ENCODE results near the gene NR3C2. TPM values are rescaled to one million over a fixed set of nuclear protein-coding genes. Genes with fewer than 3 reads are reported as not detected.

Gene NR3C2
- total and polyA plus RNA-seq, 10 of the 15 experiments (the other 5 are each of a cell fraction or from before 2014, with no cell fraction given) = 0.05 to 0.11 (median 0.08) TPM; not detected in 4

DNA sequence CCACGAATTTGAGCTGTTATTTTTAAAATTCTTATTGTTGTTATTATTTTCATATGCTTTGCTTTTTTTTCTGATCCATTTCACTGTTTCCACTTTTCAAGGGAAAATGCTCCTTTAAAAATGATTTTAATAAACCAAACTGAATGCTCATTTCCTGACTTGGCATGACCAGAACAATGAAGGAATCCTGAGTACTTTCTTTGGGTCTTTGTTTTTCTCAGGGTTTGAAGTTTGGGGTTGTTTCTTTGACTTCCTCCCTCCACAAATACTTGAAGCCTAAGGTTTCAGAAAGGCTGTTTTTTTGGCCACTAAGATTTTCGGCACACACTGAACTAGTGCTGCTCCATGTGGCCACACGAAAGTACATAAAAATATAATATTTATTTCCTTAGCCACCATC lies 171.0 kb downstream of the NR3C2 start:
- H3K27me3 ChIP-seq (replicated peaks in 1 of 2; ENCODE audit: control insufficient read depth in 2 of 2, insufficient read depth in 2 of 2, low read length in 1 of 2) = no peaks in the 10 kb centered on the region
- H3K9me3 ChIP-seq (replicated peaks; ENCODE audit: control insufficient read depth, insufficient read depth, low read length) = no peaks in the 10 kb centered on the region
- 34% methylated on average over 3 of the region's 3 CpGs for WGBS (ENCODE audit: insufficient coverage, insufficient replicate concordance, low lambda C conversion rate, missing lambda C conversion rate)
- in situ Hi-C loops (cut with MboI) (no loop called here), intact Hi-C loops (cut with micrococcal nuclease; ENCODE audit: unreplicated experiment) (no loop called here)
- POLR2A ChIA-PET = no interaction called here
- CTCF ChIA-PET = no interaction called here
- RAD21 ChIA-PET (ENCODE audit: unreplicated experiment) = no interaction called here
- H2AFZ ChIP-seq (ENCODE audit: control insufficient read depth, low read depth, low read length) = no peak overlapping the region
- H3K36me3 ChIP-seq (ENCODE audit: control insufficient read depth in 2 of 2, insufficient read depth in 2 of 2, low read length in 1 of 2) = no peaks in the 10 kb centered on the region
- no peaks in the 10 kb centered on the region for H3K4me1 ChIP-seq (ENCODE audit: control insufficient read depth, insufficient read depth, low read length)
- no peaks in the 10 kb centered on the region for H4K20me1 ChIP-seq (ENCODE audit: control insufficient read depth, insufficient read depth)
- no peak for ATAC-seq
- H3K79me2 ChIP-seq (ENCODE audit: control insufficient read depth, insufficient read depth, low read length) = no peaks in the 10 kb centered on the region
- BruUV-seq (replicated peaks) = no TSS peak
- TF ChIP-seq BMI1 (IDR thresholded peaks at IDR 0.05; ENCODE audit: borderline replicate concordance) (no peak), ESRRA (IDR thresholded peaks at IDR 0.05; ENCODE audit: low read length) (no peak), SP1 (IDR thresholded peaks at IDR 0.05; ENCODE audit: low read depth, low read length) (no peak), FOXK2 (IDR thresholded peaks at IDR 0.05) (no peak), RELA (IDR thresholded peaks at IDR 0.05; ENCODE audit: borderline replicate concordance, partially characterized antibody) (no peak), RFX5 (IDR thresholded peaks at IDR 0.05; ENCODE audit: low read depth, low read length) (no peak), ZNF207 (IDR thresholded peaks at IDR 0.05; ENCODE audit: borderline replicate concordance) (no peak), CBX5 (IDR thresholded peaks at IDR 0.05; ENCODE audit: low read depth) (no peak)
- no peak for DNase-seq (ENCODE audit: low read depth, low spot score)
- no peak overlapping the region for H3K9ac ChIP-seq (ENCODE audit: control insufficient read depth, insufficient read depth, low read length)
- H3K27ac ChIP-seq (ENCODE audit: control insufficient read depth, insufficient read depth) = no peak overlapping the region
- no peak overlapping the region for H3K4me2 ChIP-seq (ENCODE audit: control insufficient read depth, insufficient read depth)
- H3K4me3 ChIP-seq = no peak overlapping the region
- SMC1A ChIA-PET (ENCODE audit: uncharacterized antibody, unreplicated experiment) = no interaction called here
- FAIRE-seq = no peak

- H4K20me1 ChIP-seq (ENCODE audit: control insufficient read depth, insufficient read depth) = no peaks in the 10 kb centered on the region
- DNase-seq (ENCODE audit: low read depth, low spot score) (no peak), ATAC-seq (no peak), FAIRE-seq (no peak)
- no peaks in the 10 kb centered on the region for H3K79me2 ChIP-seq (ENCODE audit: control insufficient read depth, insufficient read depth, low read length)
- RAD21 ChIA-PET (ENCODE audit: unreplicated experiment) = no interaction called here
- no peak overlapping the region for H3K4me3 ChIP-seq
- SMC1A ChIA-PET (ENCODE audit: uncharacterized antibody, unreplicated experiment) = no interaction called here
- no peak overlapping the region for H3K9ac ChIP-seq (ENCODE audit: control insufficient read depth, insufficient read depth, low read length)
- no peak overlapping the region for H3K4me2 ChIP-seq (ENCODE audit: control insufficient read depth, insufficient read depth)
- H3K36me3 ChIP-seq (ENCODE audit: control insufficient read depth in 2 of 2, insufficient read depth in 2 of 2, low read length in 1 of 2) = no peaks in the 10 kb centered on the region
- H3K4me1 ChIP-seq (ENCODE audit: control insufficient read depth, insufficient read depth, low read length) = no peaks in the 10 kb centered on the region
- H3K27ac ChIP-seq (ENCODE audit: control insufficient read depth, insufficient read depth) = no peak overlapping the region
- H3K27me3 ChIP-seq (replicated peaks in 1 of 2; ENCODE audit: control insufficient read depth in 2 of 2, insufficient read depth in 2 of 2, low read length in 1 of 2) = no peaks in the 10 kb centered on the region
- H2AFZ ChIP-seq (ENCODE audit: control insufficient read depth, low read depth, low read length) = no peak overlapping the region
- CTCF ChIA-PET = interaction anchor here (0.5 kb wide), 1 partner anchor 186 kb away, joined by 3 read pairs; no protein-coding TSS in a partner anchor
- WGBS (ENCODE audit: insufficient coverage, insufficient replicate concordance, low lambda C conversion rate, missing lambda C conversion rate) = 0% methylated on average over 1 of the region's 1 CpG
- in situ Hi-C loops (cut with MboI) = no loop called here
- intact Hi-C loops (cut with micrococcal nuclease; ENCODE audit: unreplicated experiment) = no loop called here
- POLR2A ChIA-PET = no interaction called here
- H3K9me3 ChIP-seq (replicated peaks; ENCODE audit: control insufficient read depth, insufficient read depth, low read length) = no peaks in the 10 kb centered on the region
- no TSS peak for BruUV-seq (replicated peaks)
- no peak for TF ChIP-seq TCF12 (IDR thresholded peaks at IDR 0.05; ENCODE audit: low read depth, low read length)
- TF ChIP-seq, protein P1, sequence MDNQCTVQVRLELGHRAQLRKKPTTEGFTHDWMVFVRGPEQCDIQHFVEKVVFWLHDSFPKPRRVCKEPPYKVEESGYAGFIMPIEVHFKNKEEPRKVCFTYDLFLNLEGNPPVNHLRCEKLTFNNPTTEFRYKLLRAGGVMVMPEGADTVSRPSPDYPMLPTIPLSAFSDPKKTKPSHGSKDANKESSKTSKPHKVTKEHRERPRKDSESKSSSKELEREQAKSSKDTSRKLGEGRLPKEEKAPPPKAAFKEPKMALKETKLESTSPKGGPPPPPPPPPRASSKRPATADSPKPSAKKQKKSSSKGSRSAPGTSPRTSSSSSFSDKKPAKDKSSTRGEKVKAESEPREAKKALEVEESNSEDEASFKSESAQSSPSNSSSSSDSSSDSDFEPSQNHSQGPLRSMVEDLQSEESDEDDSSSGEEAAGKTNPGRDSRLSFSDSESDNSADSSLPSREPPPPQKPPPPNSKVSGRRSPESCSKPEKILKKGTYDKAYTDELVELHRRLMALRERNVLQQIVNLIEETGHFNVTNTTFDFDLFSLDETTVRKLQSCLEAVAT (IDR thresholded peaks at IDR 0.05) = no peak
- TF ChIP-seq, protein P2, sequence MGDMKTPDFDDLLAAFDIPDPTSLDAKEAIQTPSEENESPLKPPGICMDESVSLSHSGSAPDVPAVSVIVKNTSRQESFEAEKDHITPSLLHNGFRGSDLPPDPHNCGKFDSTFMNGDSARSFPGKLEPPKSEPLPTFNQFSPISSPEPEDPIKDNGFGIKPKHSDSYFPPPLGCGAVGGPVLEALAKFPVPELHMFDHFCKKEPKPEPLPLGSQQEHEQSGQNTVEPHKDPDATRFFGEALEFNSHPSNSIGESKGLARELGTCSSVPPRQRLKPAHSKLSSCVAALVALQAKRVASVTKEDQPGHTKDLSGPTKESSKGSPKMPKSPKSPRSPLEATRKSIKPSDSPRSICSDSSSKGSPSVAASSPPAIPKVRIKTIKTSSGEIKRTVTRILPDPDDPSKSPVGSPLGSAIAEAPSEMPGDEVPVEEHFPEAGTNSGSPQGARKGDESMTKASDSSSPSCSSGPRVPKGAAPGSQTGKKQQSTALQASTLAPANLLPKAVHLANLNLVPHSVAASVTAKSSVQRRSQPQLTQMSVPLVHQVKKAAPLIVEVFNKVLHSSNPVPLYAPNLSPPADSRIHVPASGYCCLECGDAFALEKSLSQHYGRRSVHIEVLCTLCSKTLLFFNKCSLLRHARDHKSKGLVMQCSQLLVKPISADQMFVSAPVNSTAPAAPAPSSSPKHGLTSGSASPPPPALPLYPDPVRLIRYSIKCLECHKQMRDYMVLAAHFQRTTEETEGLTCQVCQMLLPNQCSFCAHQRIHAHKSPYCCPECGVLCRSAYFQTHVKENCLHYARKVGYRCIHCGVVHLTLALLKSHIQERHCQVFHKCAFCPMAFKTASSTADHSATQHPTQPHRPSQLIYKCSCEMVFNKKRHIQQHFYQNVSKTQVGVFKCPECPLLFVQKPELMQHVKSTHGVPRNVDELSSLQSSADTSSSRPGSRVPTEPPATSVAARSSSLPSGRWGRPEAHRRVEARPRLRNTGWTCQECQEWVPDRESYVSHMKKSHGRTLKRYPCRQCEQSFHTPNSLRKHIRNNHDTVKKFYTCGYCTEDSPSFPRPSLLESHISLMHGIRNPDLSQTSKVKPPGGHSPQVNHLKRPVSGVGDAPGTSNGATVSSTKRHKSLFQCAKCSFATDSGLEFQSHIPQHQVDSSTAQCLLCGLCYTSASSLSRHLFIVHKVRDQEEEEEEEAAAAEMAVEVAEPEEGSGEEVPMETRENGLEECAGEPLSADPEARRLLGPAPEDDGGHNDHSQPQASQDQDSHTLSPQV (IDR thresholded peaks at IDR 0.05) = no peak
- no peak for TF ChIP-seq TAF1 (IDR thresholded peaks at IDR 0.05; ENCODE audit: borderline replicate concordance, low read depth, low read length)
- TF ChIP-seq TCF7 (IDR thresholded peaks at IDR 0.05; ENCODE audit: borderline replicate concordance) = no peak
Measured at GRCh38 chr4:148270630-148271029, 171.6 kb downstream of the NR3C2 start.
